ENCODE measurements around the gene LGALS7.
A peak's percentile ranks its signal among the peaks of the same experiment; 100 is the strongest.

Gene LGALS7

GRCh38 chr19:38744298-38744681 is 29.0 kb downstream of the LGALS7 start, which contains the start of gene CAPN12:
CAPN12 (minus strand) TSS chr19:38744474; CDS start chr19:38744165, 309 bp downstream.
- no peak within 1 kb of the TSS for H2BK5ac ChIP-seq (ENCODE audit: low read length)
- peaks cover 0 to 3% of the 10 kb centered on the region in 2 donors for H3K4me1 ChIP-seq (ENCODE audit: control insufficient read depth in 2 of 2, insufficient read depth in 1 of 2, low read depth in 1 of 2, low read length in 2 of 2)
- no peak within 1 kb of the TSS for H3K14ac ChIP-seq (ENCODE audit: low read length)
- peak within 1 kb of the TSS; percentile 79 for H2BK15ac ChIP-seq (ENCODE audit: low read length)
- H2BK120ac ChIP-seq (ENCODE audit: low read depth, low read length): no peak within 1 kb of the TSS
- no peak within 1 kb of the TSS for H3K23ac ChIP-seq (ENCODE audit: low read depth, low read length, poor library complexity)
- H3K9ac ChIP-seq (ENCODE audit: low read depth, low read length, poor library complexity): no peak within 1 kb of the TSS
- H3K27ac ChIP-seq (replicated peaks; ENCODE audit: low read length): no peak within 1 kb of the TSS
- no CpG with 5 or more reads among the region's 10 CpGs for WGBS, 2 donors (ENCODE audit: extremely low coverage in 2 of 2, insufficient read length in 2 of 2, insufficient replicate concordance in 1 of 2)
- H4K91ac ChIP-seq (ENCODE audit: low read depth, low read length, poor library complexity): no peak within 1 kb of the TSS
- H3K4me2 ChIP-seq (ENCODE audit: insufficient read depth, low read length, poor library complexity, severe bottlenecking): no peak within 1 kb of the TSS
- H3K79me1 ChIP-seq (ENCODE audit: low read depth, low read length): no peaks in the 10 kb centered on the region
- no peak for DNase-seq (ENCODE audit: low spot score)
- no peaks in the 10 kb centered on the region for H3K27me3 ChIP-seq (ENCODE audit: control insufficient read depth in 3 of 3, insufficient read depth in 3 of 3, low read depth in 1 of 3, low read length in 3 of 3)
- H3K18ac ChIP-seq (ENCODE audit: low read length): peak within 1 kb of the TSS; percentile 80
- no peak within 1 kb of the TSS for H3K4ac ChIP-seq (ENCODE audit: low read length)
- no peak within 1 kb of the TSS for H3K4me3 ChIP-seq (ENCODE audit: low read length in 2 of 2)
- H3K9me3 ChIP-seq (replicated peaks in 1 of 2; ENCODE audit: control insufficient read depth in 2 of 2, insufficient read depth in 1 of 2, low read depth in 1 of 2, low read length in 2 of 2): no peaks in the 10 kb centered on the region
- no peak within 1 kb of the TSS for H2AFZ ChIP-seq (ENCODE audit: low read length)
- no peaks in the 10 kb centered on the region for H3K36me3 ChIP-seq (replicated peaks in 1 of 2; ENCODE audit: control insufficient read depth in 2 of 2, insufficient read depth in 2 of 2, low read length in 2 of 2)
- H4K8ac ChIP-seq (ENCODE audit: low read depth, low read length): no peak within 1 kb of the TSS
- peak within 1 kb of the TSS; percentile 46 for H2BK12ac ChIP-seq (ENCODE audit: low read length)
- H2AK5ac ChIP-seq (ENCODE audit: low read depth, low read length): peak within 1 kb of the TSS; percentile 76

DNA sequence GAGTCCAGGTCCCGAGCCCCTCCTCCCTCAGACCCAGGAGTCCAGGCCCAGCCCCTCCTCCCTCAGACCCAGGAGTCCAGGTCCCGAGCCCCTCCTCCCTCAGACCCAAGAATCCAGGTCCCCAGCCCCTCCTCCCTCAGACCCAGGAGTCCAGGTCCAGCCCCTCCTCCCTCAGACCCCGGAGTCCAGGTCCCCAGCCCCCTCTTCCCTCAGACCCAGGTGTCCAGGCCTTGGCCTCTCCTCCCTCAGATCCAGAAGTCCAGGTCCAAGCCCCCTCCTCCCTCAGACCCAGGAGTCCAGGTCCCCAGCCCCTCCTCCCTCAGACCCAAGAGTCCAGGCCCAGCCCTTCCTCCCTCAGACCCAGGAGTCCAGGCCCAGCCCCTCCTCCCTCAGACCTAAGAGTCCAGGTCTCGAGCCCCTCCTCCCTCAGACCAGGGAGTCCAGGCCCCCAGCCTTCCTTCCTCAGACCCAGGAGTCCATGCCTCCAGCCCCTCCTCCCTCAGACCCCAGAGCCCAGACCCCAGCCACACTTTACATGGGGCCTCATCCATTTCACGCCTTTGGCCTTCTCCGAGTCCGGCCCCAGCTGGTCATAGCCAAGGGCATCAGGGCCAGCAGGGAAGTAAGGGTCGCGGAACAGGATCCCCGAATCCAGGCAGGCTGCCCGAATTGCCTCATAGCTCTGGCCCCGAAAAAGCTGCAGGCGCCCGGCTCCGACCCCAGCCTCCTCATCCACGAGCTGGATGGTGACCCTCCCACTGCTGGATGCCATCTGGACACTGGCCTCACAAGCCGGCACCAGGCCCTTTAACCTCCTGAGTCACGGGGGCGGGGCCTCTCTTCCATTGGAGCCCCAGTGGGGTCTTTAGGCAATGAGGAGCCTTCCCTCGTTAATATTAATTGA is 29.7 kb downstream of the LGALS7 start:
- WGBS, 2 donors (ENCODE audit: extremely low coverage in 2 of 2, insufficient read length in 2 of 2, insufficient replicate concordance in 1 of 2): no CpG with 5 or more reads among the region's 20 CpGs

DNA sequence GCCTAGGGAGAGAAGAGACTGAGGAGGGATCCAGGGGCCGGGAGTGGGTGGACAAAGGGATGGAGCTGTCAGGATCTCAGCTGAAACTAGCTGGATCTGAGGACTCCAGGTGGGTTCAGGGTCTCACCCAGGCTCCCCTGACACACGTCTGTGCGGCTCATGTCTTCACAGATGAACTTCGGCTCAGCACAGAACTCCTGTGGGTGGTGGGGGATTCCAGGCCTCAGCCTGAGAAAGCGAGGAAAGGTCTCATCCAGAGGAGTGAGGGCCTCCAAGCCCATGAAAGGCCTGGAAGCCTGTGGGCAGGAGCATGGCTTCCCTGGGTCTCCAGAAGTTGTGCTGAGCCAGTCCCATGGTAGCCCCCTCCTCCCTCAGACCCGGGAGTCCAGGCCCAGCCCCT is 30.4 kb downstream of the LGALS7 start:
- no peak overlapping the region for H3K23ac ChIP-seq (ENCODE audit: low read depth, low read length, poor library complexity)
- no peak overlapping the region for H2BK5ac ChIP-seq (ENCODE audit: low read length)
- no CpG with 5 or more reads among the region's 6 CpGs for WGBS, 2 donors (ENCODE audit: extremely low coverage in 2 of 2, insufficient read length in 2 of 2, insufficient replicate concordance in 1 of 2)
- no peak overlapping the region for H2BK120ac ChIP-seq (ENCODE audit: low read depth, low read length)
- H3K4me3 ChIP-seq (ENCODE audit: low read length in 2 of 2): no peak overlapping the region
- H2AFZ ChIP-seq (ENCODE audit: low read length): peak overlapping the region; percentile 35
- no peak overlapping the region for H2BK15ac ChIP-seq (ENCODE audit: low read length)
- no peaks in the 10 kb centered on the region for H3K9me3 ChIP-seq (replicated peaks in 1 of 2; ENCODE audit: control insufficient read depth in 2 of 2, insufficient read depth in 1 of 2, low read depth in 1 of 2, low read length in 2 of 2)
- no peaks in the 10 kb centered on the region for H3K79me1 ChIP-seq (ENCODE audit: low read depth, low read length)
- H2AK5ac ChIP-seq (ENCODE audit: low read depth, low read length): peak overlapping the region; percentile 76
- peaks cover 0 to 3% of the 10 kb centered on the region in 2 donors for H3K4me1 ChIP-seq (ENCODE audit: control insufficient read depth in 2 of 2, insufficient read depth in 1 of 2, low read depth in 1 of 2, low read length in 2 of 2)
- no peak overlapping the region for H3K4me2 ChIP-seq (ENCODE audit: insufficient read depth, low read length, poor library complexity, severe bottlenecking)
- DNase-seq (ENCODE audit: low spot score): no peak
- no peak overlapping the region for H3K27ac ChIP-seq (replicated peaks; ENCODE audit: low read length)
- no peak overlapping the region for H4K8ac ChIP-seq (ENCODE audit: low read depth, low read length)
- no peak overlapping the region for H3K4ac ChIP-seq (ENCODE audit: low read length)
- H2BK12ac ChIP-seq (ENCODE audit: low read length): no peak overlapping the region
- H3K36me3 ChIP-seq (replicated peaks in 1 of 2; ENCODE audit: control insufficient read depth in 2 of 2, insufficient read depth in 2 of 2, low read length in 2 of 2): no peaks in the 10 kb centered on the region
- H3K27me3 ChIP-seq (ENCODE audit: control insufficient read depth in 3 of 3, insufficient read depth in 3 of 3, low read depth in 1 of 3, low read length in 3 of 3): peaks cover 0 to 7% (median 3%) of the 10 kb centered on the region in 3 experiments
- no peak overlapping the region for H3K14ac ChIP-seq (ENCODE audit: low read length)
- H4K91ac ChIP-seq (ENCODE audit: low read depth, low read length, poor library complexity): no peak overlapping the region
- peak overlapping the region; percentile 52 for H3K18ac ChIP-seq (ENCODE audit: low read length)
- no peak overlapping the region for H3K9ac ChIP-seq (ENCODE audit: low read depth, low read length, poor library complexity)

More for the DNA sequence above, 29.7 kb downstream of the LGALS7 start:
- Histone ChIP-seq H4K8ac (ENCODE audit: low read depth, low read length) (no peak overlapping the region), H3K14ac (ENCODE audit: low read length) (no peak overlapping the region), H3K4me3 (ENCODE audit: low read length in 2 of 2) (no peak overlapping the region), H3K18ac (ENCODE audit: low read length) (peak overlapping the region; percentile 2), H3K36me3 (replicated peaks in 1 of 2; ENCODE audit: control insufficient read depth in 2 of 2, insufficient read depth in 2 of 2, low read length in 2 of 2) (no peaks in the 10 kb centered on the region), H2AFZ (ENCODE audit: low read length) (no peak overlapping the region), H2BK5ac (ENCODE audit: low read length) (no peak overlapping the region), H3K23ac (ENCODE audit: low read depth, low read length, poor library complexity) (no peak overlapping the region), H2AK5ac (ENCODE audit: low read depth, low read length) (peak overlapping the region; percentile 76), H2BK12ac (ENCODE audit: low read length) (no peak overlapping the region), H3K4me2 (ENCODE audit: insufficient read depth, low read length, poor library complexity, severe bottlenecking) (no peak overlapping the region), H4K91ac (ENCODE audit: low read depth, low read length, poor library complexity) (no peak overlapping the region), H2BK15ac (ENCODE audit: low read length) (peak overlapping the region; percentile 2), H3K27ac (replicated peaks; ENCODE audit: low read length) (no peak overlapping the region), H3K27me3 (ENCODE audit: control insufficient read depth in 3 of 3, insufficient read depth in 3 of 3, low read depth in 1 of 3, low read length in 3 of 3) (peaks cover 0 to under 1% (median 0%) of the 10 kb centered on the region in 3 experiments), H3K9me3 (replicated peaks in 1 of 2; ENCODE audit: control insufficient read depth in 2 of 2, insufficient read depth in 1 of 2, low read depth in 1 of 2, low read length in 2 of 2) (no peaks in the 10 kb centered on the region), H2BK120ac (ENCODE audit: low read depth, low read length) (no peak overlapping the region), H3K4me1 (ENCODE audit: control insufficient read depth in 2 of 2, insufficient read depth in 1 of 2, low read depth in 1 of 2, low read length in 2 of 2) (peaks cover 0 to 3% of the 10 kb centered on the region in 2 donors), H3K9ac (ENCODE audit: low read depth, low read length, poor library complexity) (no peak overlapping the region), H3K79me1 (ENCODE audit: low read depth, low read length) (no peaks in the 10 kb centered on the region), H3K4ac (ENCODE audit: low read length) (no peak overlapping the region)
- DNase-seq (ENCODE audit: low spot score): no peak

DNA sequence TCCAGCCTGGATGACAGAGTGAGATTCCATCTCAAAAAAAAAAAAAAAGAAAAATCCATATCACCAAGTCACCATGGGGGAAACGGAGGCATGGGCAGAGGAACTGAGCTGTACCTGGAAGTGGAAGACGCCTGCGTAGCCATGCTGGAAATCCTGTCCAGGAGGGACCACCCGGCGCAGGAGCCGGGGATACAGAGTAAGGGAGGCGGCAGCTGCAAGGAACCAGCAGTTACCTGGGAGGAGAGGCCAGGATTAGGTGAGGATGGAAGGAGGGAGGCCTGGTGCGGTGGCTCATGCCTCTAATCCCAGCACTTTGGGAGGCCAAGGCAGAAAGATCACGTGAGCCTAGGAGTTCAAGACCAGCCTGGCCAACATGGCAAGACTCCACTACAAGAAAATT is 31.0 kb downstream of the LGALS7 start:
- Histone ChIP-seq H3K14ac (ENCODE audit: low read length) (no peak overlapping the region), H3K4me2 (ENCODE audit: insufficient read depth, low read length, poor library complexity, severe bottlenecking) (no peak overlapping the region), H3K79me1 (ENCODE audit: low read depth, low read length) (no peaks in the 10 kb centered on the region), H2AFZ (ENCODE audit: low read length) (no peak overlapping the region), H3K18ac (ENCODE audit: low read length) (peak overlapping the region; percentile 64), H3K27me3 (ENCODE audit: control insufficient read depth in 3 of 3, insufficient read depth in 3 of 3, low read depth in 1 of 3, low read length in 3 of 3) (peaks cover 0 to 13% (median 4%) of the 10 kb centered on the region in 3 experiments), H3K9ac (ENCODE audit: low read depth, low read length, poor library complexity) (peak overlapping the region; percentile 21), H4K91ac (ENCODE audit: low read depth, low read length, poor library complexity) (no peak overlapping the region), H4K8ac (ENCODE audit: low read depth, low read length) (no peak overlapping the region), H3K27ac (replicated peaks; ENCODE audit: low read length) (no peak overlapping the region), H2AK5ac (ENCODE audit: low read depth, low read length) (no peak overlapping the region), H2BK15ac (ENCODE audit: low read length) (no peak overlapping the region), H3K36me3 (replicated peaks in 1 of 2; ENCODE audit: control insufficient read depth in 2 of 2, insufficient read depth in 2 of 2, low read length in 2 of 2) (no peaks in the 10 kb centered on the region), H2BK120ac (ENCODE audit: low read depth, low read length) (no peak overlapping the region), H3K23ac (ENCODE audit: low read depth, low read length, poor library complexity) (no peak overlapping the region), H3K9me3 (replicated peaks in 1 of 2; ENCODE audit: control insufficient read depth in 2 of 2, insufficient read depth in 1 of 2, low read depth in 1 of 2, low read length in 2 of 2) (no peaks in the 10 kb centered on the region), H3K4me3 (ENCODE audit: low read length in 2 of 2) (no peak overlapping the region), H2BK12ac (ENCODE audit: low read length) (no peak overlapping the region), H3K4ac (ENCODE audit: low read length) (peak overlapping the region; percentile 53), H3K4me1 (ENCODE audit: control insufficient read depth in 2 of 2, insufficient read depth in 1 of 2, low read depth in 1 of 2, low read length in 2 of 2) (peaks cover 0 to 3% of the 10 kb centered on the region in 2 donors), H2BK5ac (ENCODE audit: low read length) (no peak overlapping the region)
- DNase-seq (ENCODE audit: low spot score): no peak
- no CpG with 5 or more reads among the region's 9 CpGs for WGBS, 2 donors (ENCODE audit: extremely low coverage in 2 of 2, insufficient read length in 2 of 2, insufficient replicate concordance in 1 of 2)
